ENCODE results near the gene WASHC2A.
"Not testable (repeated sequence)": the region's sequence is repeated elsewhere in the genome, so short reads cannot be mapped to it uniquely, and the experiment has no call there.

The WASHC2A gene

GRCh38 chr10:50101139-50101582 is 33.4 kb downstream of the WASHC2A start:
- H2AFZ ChIP-seq (ENCODE audit: low read length); H3K4me2 ChIP-seq (ENCODE audit: low read depth, low read length, poor library complexity, severe bottlenecking); H3K79me2 ChIP-seq (ENCODE audit: insufficient read depth, low read length): not testable (repeated sequence)

GRCh38 chr10:50101747-50102146 is 34.0 kb downstream of the WASHC2A start:
- not testable (repeated sequence) for H3K4me3 ChIP-seq (ENCODE audit: low read length, poor library complexity, severe bottlenecking); H3K9me2 ChIP-seq (replicated peaks; ENCODE audit: low read depth, low read length); H3K27me3 ChIP-seq (ENCODE audit: insufficient read depth, low read length, poor library complexity, severe bottlenecking); H4K20me1 ChIP-seq (ENCODE audit: insufficient read depth, low read length, poor library complexity, severe bottlenecking); H3K9me3 ChIP-seq (ENCODE audit: insufficient read depth, low read depth, low read length); H3K4me1 ChIP-seq (ENCODE audit: insufficient read depth, low read length, poor library complexity, severe bottlenecking); H3K4me2 ChIP-seq (ENCODE audit: low read depth, low read length, poor library complexity, severe bottlenecking); H3K79me2 ChIP-seq (ENCODE audit: insufficient read depth, low read length); H2AFZ ChIP-seq (ENCODE audit: low read length); H3K36me3 ChIP-seq (ENCODE audit: insufficient read depth, low read length); H3F3A ChIP-seq (ENCODE audit: low read depth); H3K9ac ChIP-seq (ENCODE audit: low read depth, low read length, poor library complexity, severe bottlenecking)

More at GRCh38 chr10:50101139-50101582, 33.4 kb downstream of the WASHC2A start:
- not testable (repeated sequence) for H3K36me3 ChIP-seq (ENCODE audit: insufficient read depth, low read length); H3K27me3 ChIP-seq (ENCODE audit: insufficient read depth, low read length, poor library complexity, severe bottlenecking); H3K4me1 ChIP-seq (ENCODE audit: insufficient read depth, low read length, poor library complexity, severe bottlenecking); H3K9ac ChIP-seq (ENCODE audit: low read depth, low read length, poor library complexity, severe bottlenecking); H3K9me2 ChIP-seq (replicated peaks; ENCODE audit: low read depth, low read length); H4K20me1 ChIP-seq (ENCODE audit: insufficient read depth, low read length, poor library complexity, severe bottlenecking); H3K4me3 ChIP-seq (ENCODE audit: low read length, poor library complexity, severe bottlenecking); H3K9me3 ChIP-seq (ENCODE audit: insufficient read depth, low read depth, low read length); H3F3A ChIP-seq (ENCODE audit: low read depth)

GRCh38 chr10:50102267-50102666 is 34.5 kb downstream of the WASHC2A start:
- not testable (repeated sequence) for H3K79me2 ChIP-seq (ENCODE audit: insufficient read depth, low read length); H3K9me2 ChIP-seq (replicated peaks; ENCODE audit: low read depth, low read length); H3K4me2 ChIP-seq (ENCODE audit: low read depth, low read length, poor library complexity, severe bottlenecking); H3F3A ChIP-seq (ENCODE audit: low read depth); H3K9ac ChIP-seq (ENCODE audit: low read depth, low read length, poor library complexity, severe bottlenecking); H4K20me1 ChIP-seq (ENCODE audit: insufficient read depth, low read length, poor library complexity, severe bottlenecking); H2AFZ ChIP-seq (ENCODE audit: low read length); H3K4me1 ChIP-seq (ENCODE audit: insufficient read depth, low read length, poor library complexity, severe bottlenecking); H3K9me3 ChIP-seq (ENCODE audit: insufficient read depth, low read depth, low read length); H3K4me3 ChIP-seq (ENCODE audit: low read length, poor library complexity, severe bottlenecking); H3K27me3 ChIP-seq (ENCODE audit: insufficient read depth, low read length, poor library complexity, severe bottlenecking); H3K36me3 ChIP-seq (ENCODE audit: insufficient read depth, low read length)

- not testable (repeated sequence) for H3K27me3 ChIP-seq (ENCODE audit: insufficient read depth, low read length, poor library complexity, severe bottlenecking); H3K79me2 ChIP-seq (ENCODE audit: insufficient read depth, low read length); H3F3A ChIP-seq (ENCODE audit: low read depth); H3K9me2 ChIP-seq (replicated peaks; ENCODE audit: low read depth, low read length); H3K4me1 ChIP-seq (ENCODE audit: insufficient read depth, low read length, poor library complexity, severe bottlenecking); H3K9me3 ChIP-seq (ENCODE audit: insufficient read depth, low read depth, low read length); H4K20me1 ChIP-seq (ENCODE audit: insufficient read depth, low read length, poor library complexity, severe bottlenecking); H3K36me3 ChIP-seq (ENCODE audit: insufficient read depth, low read length); H3K4me3 ChIP-seq (ENCODE audit: low read length, poor library complexity, severe bottlenecking); H3K9ac ChIP-seq (ENCODE audit: low read depth, low read length, poor library complexity, severe bottlenecking); H3K4me2 ChIP-seq (ENCODE audit: low read depth, low read length, poor library complexity, severe bottlenecking); H2AFZ ChIP-seq (ENCODE audit: low read length)
Observed at GRCh38 chr10:50108999-50109698, 41.4 kb downstream of the WASHC2A start.

- H3K9me2 ChIP-seq (replicated peaks; ENCODE audit: low read depth, low read length); H3K4me2 ChIP-seq (ENCODE audit: low read depth, low read length, poor library complexity, severe bottlenecking); H3F3A ChIP-seq (ENCODE audit: low read depth); H3K4me3 ChIP-seq (ENCODE audit: low read length, poor library complexity, severe bottlenecking); H3K4me1 ChIP-seq (ENCODE audit: insufficient read depth, low read length, poor library complexity, severe bottlenecking); H3K27me3 ChIP-seq (ENCODE audit: insufficient read depth, low read length, poor library complexity, severe bottlenecking); H3K79me2 ChIP-seq (ENCODE audit: insufficient read depth, low read length); H2AFZ ChIP-seq (ENCODE audit: low read length); H4K20me1 ChIP-seq (ENCODE audit: insufficient read depth, low read length, poor library complexity, severe bottlenecking); H3K36me3 ChIP-seq (ENCODE audit: insufficient read depth, low read length); H3K9ac ChIP-seq (ENCODE audit: low read depth, low read length, poor library complexity, severe bottlenecking); H3K9me3 ChIP-seq (ENCODE audit: insufficient read depth, low read depth, low read length): not testable (repeated sequence)
Observed at GRCh38 chr10:50112419-50113112, 44.8 kb downstream of the WASHC2A start.

GRCh38 chr10:50126765-50127164 is 59.0 kb downstream of the WASHC2A start:
- H3K9me3 ChIP-seq (ENCODE audit: insufficient read depth, low read depth, low read length); H3K4me2 ChIP-seq (ENCODE audit: low read depth, low read length, poor library complexity, severe bottlenecking); H4K20me1 ChIP-seq (ENCODE audit: insufficient read depth, low read length, poor library complexity, severe bottlenecking); H3K79me2 ChIP-seq (ENCODE audit: insufficient read depth, low read length); H3K9me2 ChIP-seq (replicated peaks; ENCODE audit: low read depth, low read length); H3K4me1 ChIP-seq (ENCODE audit: insufficient read depth, low read length, poor library complexity, severe bottlenecking); H3F3A ChIP-seq (ENCODE audit: low read depth); H3K4me3 ChIP-seq (ENCODE audit: low read length, poor library complexity, severe bottlenecking); H3K27me3 ChIP-seq (ENCODE audit: insufficient read depth, low read length, poor library complexity, severe bottlenecking); H2AFZ ChIP-seq (ENCODE audit: low read length); H3K36me3 ChIP-seq (ENCODE audit: insufficient read depth, low read length); H3K9ac ChIP-seq (ENCODE audit: low read depth, low read length, poor library complexity, severe bottlenecking): not testable (repeated sequence)

GRCh38 chr10:50127770-50128292 is 60.1 kb downstream of the WASHC2A start:
- not testable (repeated sequence) for H3K36me3 ChIP-seq (ENCODE audit: insufficient read depth, low read length); H4K20me1 ChIP-seq (ENCODE audit: insufficient read depth, low read length, poor library complexity, severe bottlenecking); H3K27me3 ChIP-seq (ENCODE audit: insufficient read depth, low read length, poor library complexity, severe bottlenecking); H2AFZ ChIP-seq (ENCODE audit: low read length); H3K4me1 ChIP-seq (ENCODE audit: insufficient read depth, low read length, poor library complexity, severe bottlenecking); H3K9ac ChIP-seq (ENCODE audit: low read depth, low read length, poor library complexity, severe bottlenecking); H3K4me3 ChIP-seq (ENCODE audit: low read length, poor library complexity, severe bottlenecking); H3K9me3 ChIP-seq (ENCODE audit: insufficient read depth, low read depth, low read length); H3K9me2 ChIP-seq (replicated peaks; ENCODE audit: low read depth, low read length); H3K79me2 ChIP-seq (ENCODE audit: insufficient read depth, low read length); H3F3A ChIP-seq (ENCODE audit: low read depth); H3K4me2 ChIP-seq (ENCODE audit: low read depth, low read length, poor library complexity, severe bottlenecking)
